ENCODE results near the gene LINC00305.

Gene LINC00305

DNA sequence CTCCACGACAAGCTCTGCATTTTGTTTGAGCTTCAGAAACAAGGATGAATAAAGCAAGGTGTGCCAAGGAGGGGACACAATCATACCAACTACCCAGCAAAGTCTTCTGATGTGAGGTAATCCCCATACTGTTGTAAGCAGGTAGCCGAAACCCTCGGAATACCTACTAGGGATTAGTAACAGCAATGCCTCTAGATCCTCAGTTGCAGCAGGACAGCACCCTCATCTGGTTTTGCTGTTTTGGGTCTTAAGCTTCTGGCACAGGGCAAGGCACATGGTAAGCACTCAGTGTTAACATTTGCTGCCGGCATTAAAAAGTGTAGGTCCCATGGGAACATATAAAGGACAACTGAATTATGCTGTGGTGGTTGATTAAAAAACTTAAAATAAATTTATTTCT is 16.0 kb upstream of the LINC00305 start:
- TF ChIP-seq TAF1 (IDR thresholded peaks at IDR 0.05; ENCODE audit: borderline replicate concordance, low read depth, low read length) (no peak), POLR2A (IDR thresholded peaks at IDR 0.05; ENCODE audit: low read depth, low read length) (no peak), POLR2AphosphoS5 (IDR thresholded peaks at IDR 0.05; ENCODE audit: low read depth, low read length) (no peak)
- no peak for FAIRE-seq
- DNase-seq (ENCODE audit: insufficient read length): no peak

DNA sequence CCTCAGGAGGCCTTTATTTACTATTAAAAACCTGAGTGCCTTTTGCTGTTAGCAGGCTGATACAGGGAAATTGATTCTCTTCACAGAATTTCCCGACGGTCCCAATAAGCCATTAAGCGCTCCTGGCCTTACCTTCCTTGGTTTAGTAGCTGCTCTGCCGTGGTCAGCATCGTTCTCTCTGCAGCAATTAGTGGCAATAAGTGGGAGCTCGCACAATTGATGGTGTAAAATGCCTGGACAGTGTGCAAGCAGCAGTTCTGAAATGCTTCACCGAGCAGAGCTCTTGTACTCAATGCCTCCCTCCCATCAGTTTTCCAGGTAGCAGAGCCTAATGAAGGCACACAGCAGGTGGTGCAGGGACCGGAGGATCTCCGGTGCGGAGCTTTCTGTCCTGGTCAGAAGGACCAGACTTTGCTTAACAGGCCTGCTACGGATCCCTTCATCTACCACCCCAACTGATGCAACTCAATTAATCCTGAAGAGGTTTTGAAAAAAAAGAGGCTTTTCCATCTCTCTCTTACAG is 1.1 kb upstream of the LINC00305 start:
- no peak for DNase-seq (ENCODE audit: insufficient read length)
- TF ChIP-seq POLR2AphosphoS5 (IDR thresholded peaks at IDR 0.05; ENCODE audit: low read depth, low read length) (no peak), POLR2A (IDR thresholded peaks at IDR 0.05; ENCODE audit: low read depth, low read length) (no peak), TAF1 (IDR thresholded peaks at IDR 0.05; ENCODE audit: borderline replicate concordance, low read depth, low read length) (no peak)
- no peak for FAIRE-seq

DNA sequence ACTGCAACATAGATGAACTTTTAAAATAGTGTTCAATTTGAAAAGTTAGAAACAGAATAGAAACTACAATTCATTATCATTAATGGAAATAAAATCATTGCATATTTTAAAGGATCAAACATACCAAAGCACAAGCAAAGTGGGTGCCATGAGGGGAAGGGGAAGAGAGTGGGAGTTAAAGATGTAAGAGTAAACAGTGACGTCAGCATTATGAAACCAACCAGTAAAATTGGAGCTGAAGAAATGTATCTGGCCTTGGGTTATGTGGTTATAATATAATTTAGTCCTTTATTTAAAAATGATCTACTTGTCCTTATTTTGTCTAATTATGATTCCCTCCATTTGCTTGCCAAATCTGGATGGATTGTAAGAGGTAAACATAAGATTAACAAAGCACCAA is 6.0 kb downstream of the LINC00305 start:
- FAIRE-seq: no peak
- no peak for DNase-seq (ENCODE audit: insufficient read length)
- no peak for TF ChIP-seq POLR2A (IDR thresholded peaks at IDR 0.05; ENCODE audit: low read depth, low read length)
- TF ChIP-seq TAF1 (IDR thresholded peaks at IDR 0.05; ENCODE audit: borderline replicate concordance, low read depth, low read length): no peak
- TF ChIP-seq POLR2AphosphoS5 (IDR thresholded peaks at IDR 0.05; ENCODE audit: low read depth, low read length): no peak

DNA sequence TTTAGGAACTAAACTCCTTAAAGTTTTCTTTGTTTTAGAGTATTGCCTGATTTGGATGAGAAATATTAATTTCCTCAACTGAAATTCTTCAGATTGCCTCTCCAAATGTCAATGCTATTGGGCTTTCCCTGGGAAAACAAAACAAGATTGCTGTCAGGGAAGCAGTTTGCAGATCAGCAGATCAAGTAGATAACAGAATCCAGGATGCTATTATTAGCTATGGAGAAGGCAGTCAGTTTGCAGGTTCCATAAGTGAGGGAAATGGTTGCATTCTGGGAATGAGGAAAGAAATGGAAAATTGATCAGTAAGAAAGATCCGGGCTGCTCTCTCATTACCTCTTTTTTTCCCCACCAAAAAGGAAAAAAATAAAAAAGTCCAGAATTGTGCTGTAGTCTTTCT is 11.0 kb downstream of the LINC00305 start:
- FAIRE-seq (no peak), DNase-seq (ENCODE audit: insufficient read length) (no peak)
- TF ChIP-seq TAF1 (IDR thresholded peaks at IDR 0.05; ENCODE audit: borderline replicate concordance, low read depth, low read length) (no peak), POLR2A (IDR thresholded peaks at IDR 0.05; ENCODE audit: low read depth, low read length) (no peak), POLR2AphosphoS5 (IDR thresholded peaks at IDR 0.05; ENCODE audit: low read depth, low read length) (no peak)

DNA sequence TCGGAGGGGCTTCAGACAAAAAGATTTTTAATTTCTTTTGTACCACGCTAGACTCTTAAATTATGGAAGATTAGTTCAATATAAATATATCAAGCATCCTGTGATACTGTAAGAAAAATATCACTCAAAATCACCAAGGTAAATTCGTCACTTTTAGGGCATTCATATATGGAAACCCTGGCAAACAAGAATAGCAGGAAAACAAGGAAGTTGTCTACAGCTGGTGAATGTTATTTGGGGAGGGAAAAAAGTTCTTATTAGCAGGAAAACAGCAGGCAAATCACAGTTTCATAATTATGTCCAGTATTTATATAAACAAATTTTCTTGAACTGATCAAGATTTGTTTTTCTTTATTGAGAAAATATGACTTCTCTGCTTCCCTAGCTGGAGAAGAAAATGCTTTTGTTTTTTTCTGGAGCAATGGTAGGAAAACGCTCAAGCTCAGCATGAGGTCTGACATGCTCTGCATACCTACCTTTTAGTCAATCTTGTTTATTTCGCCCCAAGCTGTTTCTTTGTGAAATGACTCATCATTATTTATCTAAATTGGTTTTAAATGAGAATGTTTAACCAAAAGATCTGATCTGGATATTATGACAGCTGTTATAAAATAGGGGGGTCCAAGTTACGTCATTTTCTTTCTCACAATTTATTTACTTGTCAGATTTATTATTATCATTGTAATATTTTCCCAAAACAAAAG is 14.7 kb downstream of the LINC00305 start:
- DNase-seq (ENCODE audit: insufficient read length): no peak
- no peak for FAIRE-seq
- TF ChIP-seq POLR2A (IDR thresholded peaks at IDR 0.05; ENCODE audit: low read depth, low read length) (no peak), TAF1 (IDR thresholded peaks at IDR 0.05; ENCODE audit: borderline replicate concordance, low read depth, low read length) (no peak), POLR2AphosphoS5 (IDR thresholded peaks at IDR 0.05; ENCODE audit: low read depth, low read length) (no peak)

DNA sequence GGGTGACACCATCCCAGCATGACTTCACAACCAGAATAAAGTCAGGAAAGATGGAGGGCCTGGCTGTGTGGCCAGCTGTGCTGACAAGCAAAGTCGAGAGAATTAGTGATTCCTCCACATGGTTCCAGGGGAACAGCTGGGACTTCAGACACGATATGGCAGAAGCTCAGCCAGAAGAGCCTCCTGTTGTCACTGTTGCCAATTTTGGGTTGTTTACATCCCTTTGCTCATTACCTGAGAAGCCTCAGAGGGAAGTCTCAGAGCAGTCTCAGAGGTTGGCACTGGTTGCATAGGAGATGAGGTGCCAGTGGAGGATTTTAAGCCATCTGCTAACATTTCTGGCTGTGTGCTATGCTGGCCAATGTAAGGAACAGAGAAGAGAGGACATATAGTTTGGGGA is 16.0 kb downstream of the LINC00305 start:
- DNase-seq (ENCODE audit: insufficient read length) (no peak), FAIRE-seq (no peak)
- TF ChIP-seq TAF1 (IDR thresholded peaks at IDR 0.05; ENCODE audit: borderline replicate concordance, low read depth, low read length) (no peak), POLR2AphosphoS5 (IDR thresholded peaks at IDR 0.05; ENCODE audit: low read depth, low read length) (no peak), POLR2A (IDR thresholded peaks at IDR 0.05; ENCODE audit: low read depth, low read length) (no peak)

DNA sequence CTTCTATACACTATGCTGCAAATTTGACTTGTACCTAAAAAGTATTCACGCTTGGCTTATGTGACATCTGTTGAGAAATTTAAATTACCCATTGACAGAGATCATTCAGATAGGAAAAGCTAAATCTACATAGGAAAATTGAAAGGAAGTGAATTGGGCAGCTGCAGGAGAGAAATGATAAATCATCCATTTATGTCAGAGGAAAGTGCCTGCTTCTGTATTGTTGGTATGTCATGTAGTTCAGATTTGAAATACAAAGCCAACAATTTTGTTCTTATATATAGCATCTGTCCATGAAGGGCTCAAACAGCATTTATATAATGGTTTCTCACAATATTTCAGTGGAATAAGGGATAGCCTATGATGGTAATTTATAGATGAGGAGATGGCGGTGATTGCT is 17.6 kb downstream of the LINC00305 start:
- TF ChIP-seq TAF1 (IDR thresholded peaks at IDR 0.05; ENCODE audit: borderline replicate concordance, low read depth, low read length): no peak
- TF ChIP-seq POLR2A (IDR thresholded peaks at IDR 0.05; ENCODE audit: low read depth, low read length): no peak
- no peak for TF ChIP-seq POLR2AphosphoS5 (IDR thresholded peaks at IDR 0.05; ENCODE audit: low read depth, low read length)
- FAIRE-seq (no peak), DNase-seq (ENCODE audit: insufficient read length) (no peak)

DNA sequence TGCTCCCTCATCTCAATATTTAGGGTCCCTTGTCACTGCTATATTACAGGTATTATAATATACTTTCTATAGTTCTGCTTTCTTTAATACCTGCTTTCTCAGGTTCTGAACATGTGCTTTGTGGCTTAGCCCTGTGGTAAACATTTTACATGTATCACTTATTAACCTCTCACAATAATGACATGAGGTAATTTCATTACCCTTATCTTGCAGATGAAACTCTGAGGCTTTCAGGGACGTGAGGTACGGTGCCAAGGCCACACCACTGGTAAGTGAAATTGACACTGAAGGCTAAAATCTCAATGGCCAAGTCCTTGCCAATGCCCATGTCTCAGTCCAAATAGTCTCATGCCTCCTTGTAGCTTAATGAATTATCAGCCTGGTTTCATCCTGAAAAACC is 21.7 kb downstream of the LINC00305 start:
- TF ChIP-seq TAF1 (IDR thresholded peaks at IDR 0.05; ENCODE audit: borderline replicate concordance, low read depth, low read length): no peak
- no peak for TF ChIP-seq POLR2AphosphoS5 (IDR thresholded peaks at IDR 0.05; ENCODE audit: low read depth, low read length)
- no peak for TF ChIP-seq POLR2A (IDR thresholded peaks at IDR 0.05; ENCODE audit: low read depth, low read length)
- no peak for FAIRE-seq
- DNase-seq (ENCODE audit: insufficient read length): no peak

DNA sequence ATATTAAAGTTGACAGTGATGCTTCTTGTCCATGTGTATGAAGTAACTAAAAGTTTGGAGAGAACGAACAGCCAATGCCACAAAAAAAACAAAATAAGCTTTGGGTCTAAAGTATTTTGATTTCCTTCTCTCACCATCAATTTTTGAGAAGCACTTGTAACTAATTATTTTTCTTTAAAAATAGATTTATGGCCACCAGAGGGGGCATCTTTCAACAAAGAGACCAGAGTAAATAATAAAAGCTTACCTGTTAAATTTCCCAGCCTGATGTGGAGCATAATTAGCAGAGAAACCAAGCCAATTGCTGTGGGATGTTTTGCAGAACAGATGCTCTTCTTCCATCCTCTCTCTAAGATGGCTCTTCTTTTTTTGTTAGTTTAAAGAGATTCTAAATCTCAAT is 29.0 kb downstream of the LINC00305 start:
- FAIRE-seq (no peak), DNase-seq (ENCODE audit: insufficient read length) (no peak)
- TF ChIP-seq POLR2A (IDR thresholded peaks at IDR 0.05; ENCODE audit: low read depth, low read length) (no peak), TAF1 (IDR thresholded peaks at IDR 0.05; ENCODE audit: borderline replicate concordance, low read depth, low read length) (no peak), POLR2AphosphoS5 (IDR thresholded peaks at IDR 0.05; ENCODE audit: low read depth, low read length) (no peak)

DNA sequence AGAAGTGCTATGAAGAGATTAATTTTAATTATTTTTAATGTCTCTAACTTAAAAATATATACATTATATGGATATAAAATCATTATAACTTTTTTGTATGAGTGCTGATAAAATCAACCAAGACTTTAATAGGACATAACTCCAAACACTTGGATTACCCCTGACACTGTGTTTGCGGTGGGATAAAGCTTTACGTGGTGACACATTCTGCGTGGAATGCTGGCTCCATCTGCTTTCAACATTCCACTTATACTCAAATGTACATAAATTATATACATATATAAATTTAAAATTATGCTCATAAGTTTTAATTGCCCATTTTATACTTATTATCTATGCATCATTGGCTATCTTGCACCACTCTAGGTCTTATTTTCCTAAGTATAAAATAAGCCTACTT is 30.5 kb downstream of the LINC00305 start:
- TF ChIP-seq TAF1 (IDR thresholded peaks at IDR 0.05; ENCODE audit: borderline replicate concordance, low read depth, low read length) (no peak), POLR2AphosphoS5 (IDR thresholded peaks at IDR 0.05; ENCODE audit: low read depth, low read length) (no peak)
- FAIRE-seq: no peak

DNA sequence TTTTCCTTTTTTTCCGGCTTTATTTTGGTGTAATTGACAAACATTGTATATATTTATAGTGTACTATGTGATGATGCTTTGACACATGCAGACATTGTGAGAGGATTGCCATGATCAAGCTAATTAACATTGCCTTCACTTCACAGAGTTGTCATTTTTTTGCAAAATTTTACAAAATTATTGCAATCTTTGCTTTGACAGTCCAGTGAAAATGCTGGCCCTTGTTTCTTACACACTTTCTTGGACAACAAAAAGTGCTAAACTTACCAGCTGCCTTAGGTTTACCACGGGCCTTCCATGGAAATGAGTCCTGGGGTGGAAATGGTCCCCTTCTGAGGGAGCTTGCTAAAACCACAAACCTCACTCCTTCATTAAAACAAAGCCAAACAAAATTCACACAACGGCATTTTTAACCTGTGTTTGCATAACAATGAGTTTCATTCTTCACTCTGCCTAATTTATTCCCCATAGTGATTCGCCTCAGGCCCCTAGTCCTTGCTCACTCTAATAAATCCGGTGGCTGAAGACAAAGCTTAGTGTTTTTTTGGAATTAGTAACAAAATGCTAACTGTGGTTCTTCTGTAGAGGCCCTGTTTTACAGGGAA is 32.2 kb downstream of the LINC00305 start:
- FAIRE-seq (no peak), DNase-seq (ENCODE audit: insufficient read length) (no peak)
- TF ChIP-seq POLR2AphosphoS5 (IDR thresholded peaks at IDR 0.05; ENCODE audit: low read depth, low read length) (no peak), TAF1 (IDR thresholded peaks at IDR 0.05; ENCODE audit: borderline replicate concordance, low read depth, low read length) (no peak), POLR2A (IDR thresholded peaks at IDR 0.05; ENCODE audit: low read depth, low read length) (no peak)

More for the DNA sequence above, 30.5 kb downstream of the LINC00305 start:
- DNase-seq (ENCODE audit: insufficient read length): no peak

DNA sequence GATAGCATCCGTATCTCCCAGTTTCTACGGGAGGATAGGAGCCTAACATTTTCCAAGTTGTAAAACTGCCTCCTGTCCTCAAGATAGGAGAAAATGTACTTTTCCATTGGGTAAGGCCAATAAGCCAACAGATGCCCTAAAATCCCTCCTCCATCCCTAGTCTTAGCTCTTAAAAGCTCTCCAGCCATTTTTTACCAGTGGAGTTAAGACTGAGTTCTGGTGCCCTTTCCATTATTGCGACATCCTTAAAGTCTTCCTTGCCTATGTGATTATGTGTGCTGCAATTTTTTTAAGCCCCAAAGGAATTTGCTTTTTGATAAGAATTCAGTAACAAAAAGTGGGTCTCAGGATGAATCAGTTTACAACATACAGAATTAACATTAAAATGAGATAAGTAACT is 33.0 kb downstream of the LINC00305 start:
- TF ChIP-seq POLR2AphosphoS5 (IDR thresholded peaks at IDR 0.05; ENCODE audit: low read depth, low read length) (no peak), POLR2A (IDR thresholded peaks at IDR 0.05; ENCODE audit: low read depth, low read length) (no peak), TAF1 (IDR thresholded peaks at IDR 0.05; ENCODE audit: borderline replicate concordance, low read depth, low read length) (no peak)
- DNase-seq (ENCODE audit: insufficient read length) (no peak), FAIRE-seq (no peak)
